ENCODE measurements around the gene MAX. TPM values are rescaled to one million over a fixed set of nuclear protein-coding genes. Genes with fewer than 3 reads are reported as not detected.

The MAX gene
- total and polyA plus RNA-seq, 9 donors, result 48.4 to 168 (median 109) TPM

DNA sequence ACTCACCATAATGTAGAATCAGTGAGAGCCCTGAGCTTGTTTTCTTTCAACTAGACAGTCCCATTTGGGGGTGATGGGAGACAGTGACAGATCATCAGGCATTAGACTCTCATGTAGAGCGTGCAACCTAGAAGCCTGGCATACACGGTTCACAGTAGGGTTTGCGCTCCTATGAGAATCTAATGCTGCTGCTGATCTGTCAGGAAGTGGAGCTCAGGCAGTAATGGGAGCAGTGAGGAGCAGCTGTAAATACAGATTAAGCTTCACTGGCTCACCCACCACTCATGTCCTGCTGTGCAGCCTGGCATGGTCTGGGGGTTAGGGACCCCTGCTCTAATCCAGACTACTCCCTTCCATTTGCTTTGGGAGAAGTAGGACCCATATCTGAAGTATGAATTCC is 60.0 kb downstream of the MAX start:
- no peak overlapping the region for H3K27ac ChIP-seq
- H3K27me3 ChIP-seq, result no peaks in the 10 kb centered on the region
- H3K9me3 ChIP-seq, result no peaks in the 10 kb centered on the region
- 90 to 95% (median 93%) methylated on average over 3 of the region's 3 CpGs for WGBS, 3 donors
- no peak for TF ChIP-seq POLR2A (IDR thresholded peaks at IDR 0.05)
- TF ChIP-seq, protein P1, sequence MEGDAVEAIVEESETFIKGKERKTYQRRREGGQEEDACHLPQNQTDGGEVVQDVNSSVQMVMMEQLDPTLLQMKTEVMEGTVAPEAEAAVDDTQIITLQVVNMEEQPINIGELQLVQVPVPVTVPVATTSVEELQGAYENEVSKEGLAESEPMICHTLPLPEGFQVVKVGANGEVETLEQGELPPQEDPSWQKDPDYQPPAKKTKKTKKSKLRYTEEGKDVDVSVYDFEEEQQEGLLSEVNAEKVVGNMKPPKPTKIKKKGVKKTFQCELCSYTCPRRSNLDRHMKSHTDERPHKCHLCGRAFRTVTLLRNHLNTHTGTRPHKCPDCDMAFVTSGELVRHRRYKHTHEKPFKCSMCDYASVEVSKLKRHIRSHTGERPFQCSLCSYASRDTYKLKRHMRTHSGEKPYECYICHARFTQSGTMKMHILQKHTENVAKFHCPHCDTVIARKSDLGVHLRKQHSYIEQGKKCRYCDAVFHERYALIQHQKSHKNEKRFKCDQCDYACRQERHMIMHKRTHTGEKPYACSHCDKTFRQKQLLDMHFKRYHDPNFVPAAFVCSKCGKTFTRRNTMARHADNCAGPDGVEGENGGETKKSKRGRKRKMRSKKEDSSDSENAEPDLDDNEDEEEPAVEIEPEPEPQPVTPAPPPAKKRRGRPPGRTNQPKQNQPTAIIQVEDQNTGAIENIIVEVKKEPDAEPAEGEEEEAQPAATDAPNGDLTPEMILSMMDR (IDR thresholded peaks at IDR 0.05), result no peak
- no peak for TF ChIP-seq EP300 (IDR thresholded peaks at IDR 0.05)
- DNase-seq, result no peak
- no peaks in the 10 kb centered on the region for H3K4me1 ChIP-seq (ENCODE audit: insufficient read depth)
- intact Hi-C loops (cut with DNase I), result no loop called here
- no peaks in the 10 kb centered on the region for H3K36me3 ChIP-seq
- H3K4me3 ChIP-seq, result no peak overlapping the region

DNA sequence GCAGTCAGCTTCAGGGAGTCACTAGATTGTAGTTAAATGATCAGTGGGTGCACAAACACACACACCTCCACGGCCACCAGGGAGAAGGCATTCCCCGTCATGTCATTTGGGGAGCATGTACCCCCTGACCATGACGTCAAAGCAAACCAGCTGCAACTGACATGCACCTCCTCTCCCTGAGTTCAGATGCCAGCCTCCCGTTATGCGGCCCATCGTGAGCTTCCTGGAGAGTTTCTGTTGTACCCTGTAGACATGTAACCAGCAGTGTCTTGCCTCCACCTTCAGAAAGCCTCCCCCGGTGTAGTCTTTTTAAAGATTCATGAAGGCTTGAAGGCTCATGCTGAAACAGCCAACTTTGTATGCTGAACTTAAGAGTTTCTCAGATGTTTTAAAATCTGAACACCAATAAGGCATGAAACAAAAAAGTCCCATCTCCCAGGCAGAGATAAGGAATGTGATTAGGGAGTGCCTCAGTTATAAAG is 60.8 kb downstream of the MAX start:
- Histone ChIP-seq H3K9me3 (no peaks in the 10 kb centered on the region), H3K27ac (no peak overlapping the region), H3K27me3 (no peaks in the 10 kb centered on the region), H3K36me3 (no peaks in the 10 kb centered on the region), H3K4me1 (ENCODE audit: insufficient read depth) (no peaks in the 10 kb centered on the region), H3K4me3 (no peak overlapping the region)
- TF ChIP-seq POLR2A (IDR thresholded peaks at IDR 0.05) (no peak), EP300 (IDR thresholded peaks at IDR 0.05) (no peak)
- TF ChIP-seq, protein P1 (IDR thresholded peaks at IDR 0.05), result no peak
- no peak for DNase-seq
- intact Hi-C loops (cut with DNase I), result no loop called here
- 91 to 94% (median 92%) methylated on average over 7 of the region's 7 CpGs for WGBS, 3 donors

DNA sequence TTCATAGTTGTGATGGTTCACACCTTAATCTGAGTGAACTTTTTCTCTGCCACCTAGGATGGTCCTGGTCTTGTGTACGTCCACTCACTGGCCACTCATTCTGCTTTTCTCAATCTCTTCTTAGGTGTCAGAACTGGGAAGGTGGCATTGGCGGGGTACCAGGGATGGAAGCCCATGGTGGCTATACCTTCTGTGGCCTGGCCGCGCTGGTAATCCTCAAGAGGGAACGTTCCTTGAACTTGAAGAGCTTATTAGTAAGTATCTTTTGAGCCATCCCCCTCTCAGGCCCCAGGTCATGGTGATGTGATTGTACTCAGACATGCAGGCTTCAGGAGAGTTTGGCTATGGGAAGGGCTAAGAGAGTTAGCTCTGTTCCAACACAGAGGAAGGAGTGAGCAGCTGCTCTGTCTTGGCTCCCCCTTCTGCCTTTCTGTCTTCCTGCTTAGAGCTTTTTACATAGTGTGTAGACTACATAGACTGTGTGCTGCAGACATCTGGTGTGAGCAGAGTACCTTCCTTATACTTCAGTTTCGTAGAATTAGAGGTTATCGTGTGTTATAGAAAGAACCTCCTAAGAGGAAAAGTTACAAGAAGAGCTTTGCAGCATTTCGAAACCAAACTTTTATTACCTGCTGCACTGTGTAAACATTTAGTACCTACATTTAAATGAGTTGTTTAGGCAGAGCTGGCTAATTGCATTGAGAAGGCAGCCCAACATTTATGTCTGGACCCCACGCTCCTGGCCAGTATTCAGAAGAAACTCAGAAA is 61.5 kb downstream of the MAX start:
- no peaks in the 10 kb centered on the region for H3K36me3 ChIP-seq
- no peak overlapping the region for H3K4me3 ChIP-seq
- intact Hi-C loops (cut with DNase I), result no loop called here
- TF ChIP-seq, protein P1 (IDR thresholded peaks at IDR 0.05), result no peak
- TF ChIP-seq EP300 (IDR thresholded peaks at IDR 0.05) (no peak), POLR2A (IDR thresholded peaks at IDR 0.05) (no peak)
- H3K27me3 ChIP-seq, result no peaks in the 10 kb centered on the region
- no peaks in the 10 kb centered on the region for H3K9me3 ChIP-seq
- H3K4me1 ChIP-seq (ENCODE audit: insufficient read depth), result no peaks in the 10 kb centered on the region
- WGBS, 3 donors, result 95 to 99% (median 96%) methylated on average over 9 of the region's 9 CpGs
- H3K27ac ChIP-seq, result no peak overlapping the region
- no peak for DNase-seq

DNA sequence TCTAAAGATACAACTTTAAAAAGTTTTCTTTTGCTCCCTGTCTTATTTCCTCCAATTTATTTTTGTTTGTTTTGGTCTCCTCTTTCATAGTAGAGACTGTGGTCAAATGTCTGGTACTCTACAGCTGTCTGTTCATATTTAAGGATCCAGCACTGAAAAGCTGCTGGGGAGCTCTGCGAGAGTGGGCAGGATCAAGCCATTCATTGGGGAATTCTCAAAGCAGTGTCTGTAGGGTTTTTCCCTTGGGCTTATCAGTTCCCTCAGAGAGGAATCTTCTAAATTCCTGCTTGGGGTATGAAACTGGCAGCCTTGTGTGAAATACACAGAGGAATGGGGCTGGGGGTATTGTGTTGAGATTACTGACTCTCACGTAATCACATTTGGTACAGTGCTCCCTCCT is 63.4 kb downstream of the MAX start:
- Histone ChIP-seq H3K9me3 (no peaks in the 10 kb centered on the region), H3K4me3 (no peak overlapping the region)
- no peak for DNase-seq

More for the DNA sequence above, 63.4 kb downstream of the MAX start:
- TF ChIP-seq POLR2A (IDR thresholded peaks at IDR 0.05), result no peak
- TF ChIP-seq, protein P1 (IDR thresholded peaks at IDR 0.05), result no peak
- TF ChIP-seq EP300 (IDR thresholded peaks at IDR 0.05), result no peak
- Histone ChIP-seq H3K27ac (no peak overlapping the region), H3K36me3 (no peaks in the 10 kb centered on the region), H3K27me3 (no peaks in the 10 kb centered on the region), H3K4me1 (ENCODE audit: insufficient read depth) (peaks cover 5% of the 10 kb centered on the region)
- 67 to 74% (median 68%) methylated on average over 2 of the region's 2 CpGs for WGBS, 3 donors
- intact Hi-C loops (cut with DNase I), result no loop called here
